ENCODE measurements around the gene SLC22A23.

SLC22A23 gene, protein sequence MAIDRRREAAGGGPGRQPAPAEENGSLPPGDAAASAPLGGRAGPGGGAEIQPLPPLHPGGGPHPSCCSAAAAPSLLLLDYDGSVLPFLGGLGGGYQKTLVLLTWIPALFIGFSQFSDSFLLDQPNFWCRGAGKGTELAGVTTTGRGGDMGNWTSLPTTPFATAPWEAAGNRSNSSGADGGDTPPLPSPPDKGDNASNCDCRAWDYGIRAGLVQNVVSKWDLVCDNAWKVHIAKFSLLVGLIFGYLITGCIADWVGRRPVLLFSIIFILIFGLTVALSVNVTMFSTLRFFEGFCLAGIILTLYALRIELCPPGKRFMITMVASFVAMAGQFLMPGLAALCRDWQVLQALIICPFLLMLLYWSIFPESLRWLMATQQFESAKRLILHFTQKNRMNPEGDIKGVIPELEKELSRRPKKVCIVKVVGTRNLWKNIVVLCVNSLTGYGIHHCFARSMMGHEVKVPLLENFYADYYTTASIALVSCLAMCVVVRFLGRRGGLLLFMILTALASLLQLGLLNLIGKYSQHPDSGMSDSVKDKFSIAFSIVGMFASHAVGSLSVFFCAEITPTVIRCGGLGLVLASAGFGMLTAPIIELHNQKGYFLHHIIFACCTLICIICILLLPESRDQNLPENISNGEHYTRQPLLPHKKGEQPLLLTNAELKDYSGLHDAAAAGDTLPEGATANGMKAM

DNA sequence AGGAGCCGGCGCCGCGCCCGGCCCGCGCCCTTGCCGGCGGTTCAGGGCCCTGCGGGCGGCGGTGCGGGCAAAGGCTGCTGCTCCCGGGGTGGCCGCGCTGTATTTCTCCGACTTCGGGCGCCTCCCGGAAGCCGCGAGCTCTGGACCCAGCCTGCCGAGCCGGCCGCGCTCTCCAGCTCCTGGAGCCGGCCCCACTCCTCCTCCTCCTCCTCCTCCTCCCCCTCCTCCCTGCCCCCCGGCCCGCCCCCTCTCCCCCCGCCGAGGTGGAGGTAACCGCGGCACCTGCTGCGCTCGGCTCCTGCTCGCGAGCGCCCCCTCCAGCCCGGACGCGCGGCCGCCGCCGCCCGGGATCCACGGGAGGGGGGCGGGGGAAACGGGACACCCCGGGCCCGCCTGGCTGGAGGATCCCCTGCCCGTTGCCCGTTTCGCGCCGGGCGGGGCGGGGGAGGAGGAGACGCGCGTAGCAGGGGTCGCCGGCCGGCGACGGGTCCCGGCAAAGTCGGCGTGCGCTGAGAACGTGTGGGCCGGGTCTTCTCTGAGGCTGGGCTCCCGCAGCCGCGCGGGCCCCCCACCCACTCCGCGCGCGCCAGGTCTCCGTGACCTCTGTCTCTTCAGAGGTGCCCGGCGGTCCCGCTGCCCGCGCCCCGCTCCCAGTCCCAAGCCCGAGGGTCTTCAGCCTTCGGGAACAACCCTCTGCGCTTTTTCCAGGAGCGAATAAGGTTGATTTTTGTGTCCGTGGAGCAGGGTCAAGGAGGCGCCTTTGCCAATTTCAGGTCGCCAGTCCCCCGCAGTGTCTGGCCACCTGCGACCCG lies at the start of gene SLC22A23:
TSS of gene SLC22A23 (minus strand) at position 153 of the 812 bp plus-strand sequence. CDS start 491 bp downstream, outside the sequence.
- Mint-ChIP-seq H3K27ac (peak within 1 kb of the TSS; percentile 48), H3K27me3 (peaks cover 22% of the 10 kb centered on the region), H3K4me1 (peaks cover 8% of the 10 kb centered on the region), H3K4me3 (peak within 1 kb of the TSS; percentile 76), H3K9me3 (no peaks in the 10 kb centered on the region), H3K36me3 (no peaks in the 10 kb centered on the region)
- ATAC-seq, result peak; percentile 79

- H3K27ac Mint-ChIP-seq, result no peak overlapping the region
- H3K36me3 Mint-ChIP-seq, result no peaks in the 10 kb centered on the region
- H3K4me1 Mint-ChIP-seq, result no peaks in the 10 kb centered on the region
- H3K27me3 Mint-ChIP-seq, result peaks cover 21% of the 10 kb centered on the region
- no peak for ATAC-seq
- H3K9me3 Mint-ChIP-seq, result no peaks in the 10 kb centered on the region
- H3K4me3 Mint-ChIP-seq, result no peak overlapping the region
Measured at GRCh38 chr6:3506200-3506599, 49.4 kb upstream of the SLC22A23 start.

DNA sequence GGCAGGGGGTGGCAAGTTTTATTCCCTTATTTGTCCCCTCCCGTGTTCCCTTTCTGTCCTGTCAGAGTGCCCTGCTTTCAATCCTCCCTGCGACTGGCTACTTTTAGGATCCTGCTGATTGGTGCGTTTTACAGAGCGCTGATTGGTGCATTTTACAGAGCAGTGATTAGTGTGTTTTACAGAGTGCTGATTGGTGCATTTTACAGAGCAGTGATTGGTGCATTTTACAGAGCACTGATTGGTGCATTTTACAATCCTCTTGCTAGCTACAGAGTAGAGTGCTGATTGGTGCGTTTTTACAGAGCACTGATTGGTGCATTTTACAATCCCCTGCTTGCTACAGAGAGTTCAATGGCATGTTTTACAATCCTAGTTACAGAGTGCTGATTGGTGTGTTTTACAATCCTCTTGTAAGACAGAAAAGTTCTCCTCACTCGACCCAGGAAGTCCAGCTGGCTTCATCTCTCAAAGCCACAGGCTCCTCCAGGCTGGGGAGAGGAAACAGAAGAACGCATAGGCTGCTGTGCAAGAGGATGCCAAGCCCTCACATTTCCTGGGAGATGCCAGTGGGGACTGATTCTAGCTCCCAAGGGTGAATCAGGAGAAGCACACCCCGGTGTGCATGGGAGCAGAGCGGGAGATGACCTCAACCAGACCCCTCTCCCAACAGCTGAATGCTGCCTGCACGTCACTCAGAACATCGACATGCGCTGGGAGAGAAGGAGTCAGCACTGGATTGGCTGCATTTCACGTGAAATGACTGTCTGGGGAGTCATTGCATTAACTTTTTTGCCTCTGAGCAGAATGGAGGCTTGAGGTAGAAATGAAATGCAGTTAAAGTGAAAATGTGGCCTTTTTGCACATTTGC lies 48.3 kb upstream of the SLC22A23 start:
- ATAC-seq, result no peak
- Mint-ChIP-seq H3K4me1 (no peaks in the 10 kb centered on the region), H3K36me3 (no peaks in the 10 kb centered on the region)

DNA sequence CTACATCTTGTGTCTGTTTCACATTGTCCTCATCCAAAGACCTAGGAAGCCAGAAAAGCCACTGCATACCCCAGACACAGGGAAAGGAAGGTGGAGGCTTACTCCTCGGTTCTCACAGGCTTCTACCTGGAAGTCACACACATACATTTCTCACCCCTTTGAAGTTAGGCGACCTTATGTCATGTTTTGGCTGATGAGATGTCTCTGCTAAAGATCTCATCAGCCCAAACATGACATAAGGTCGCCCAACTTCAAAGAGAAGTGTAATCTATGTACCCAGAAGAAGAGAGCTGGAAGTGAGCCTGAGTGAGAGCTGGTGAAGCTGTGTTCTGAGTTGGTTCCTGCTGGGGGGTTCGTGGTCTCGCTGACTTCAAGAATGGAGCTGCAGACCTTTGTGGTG lies 47.5 kb upstream of the SLC22A23 start:
- Mint-ChIP-seq H3K9me3 (no peaks in the 10 kb centered on the region), H3K4me3 (no peak overlapping the region), H3K27me3 (peaks cover 13% of the 10 kb centered on the region), H3K4me1 (no peaks in the 10 kb centered on the region), H3K27ac (no peak overlapping the region), H3K36me3 (no peaks in the 10 kb centered on the region)
- no peak for ATAC-seq

More for the DNA sequence above, 48.3 kb upstream of the SLC22A23 start:
- no peak overlapping the region for H3K27ac Mint-ChIP-seq
- H3K9me3 Mint-ChIP-seq, result no peaks in the 10 kb centered on the region
- no peak overlapping the region for H3K4me3 Mint-ChIP-seq
- peaks cover 13% of the 10 kb centered on the region for H3K27me3 Mint-ChIP-seq

DNA sequence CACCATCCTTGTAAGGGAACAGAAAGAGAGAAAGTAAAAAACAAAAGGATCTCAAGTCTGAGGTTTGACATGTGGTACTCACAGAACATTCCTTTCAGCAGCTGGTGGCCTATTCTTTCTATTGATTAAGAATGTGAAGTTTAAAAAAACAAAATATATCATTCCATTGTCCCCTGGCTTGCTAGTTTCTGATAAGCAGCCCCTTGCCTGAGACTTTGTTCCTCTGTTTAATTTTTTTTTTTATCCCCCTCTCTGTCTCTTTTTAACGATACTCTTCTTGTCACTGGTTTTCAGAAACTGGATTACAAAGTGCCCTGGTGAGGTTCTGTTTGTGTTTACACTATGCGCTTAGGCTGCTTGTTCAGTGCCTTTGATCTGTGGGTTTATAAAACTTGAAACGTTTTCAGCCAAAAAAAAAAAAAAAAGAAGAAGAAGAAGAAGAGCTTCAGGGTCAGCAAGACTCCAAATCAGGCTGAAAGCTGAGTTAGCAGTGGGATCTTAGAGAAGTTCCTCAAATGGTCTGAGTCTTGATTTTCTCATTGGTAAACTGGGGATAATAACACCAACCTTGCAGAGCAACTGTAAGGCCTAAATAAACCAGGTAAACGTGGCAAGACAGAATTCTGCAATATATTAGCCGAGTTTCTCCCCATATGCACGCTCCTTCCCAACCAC lies 45.1 kb upstream of the SLC22A23 start:
- H3K27me3 Mint-ChIP-seq, result peaks cover 20% of the 10 kb centered on the region
- no peak for ATAC-seq

GRCh38 chr6:3500262-3501014 lies 43.6 kb upstream of the SLC22A23 start:
- H3K27me3 Mint-ChIP-seq, result peaks cover 30% of the 10 kb centered on the region

More for the DNA sequence above, 45.1 kb upstream of the SLC22A23 start:
- Mint-ChIP-seq H3K27ac (no peak overlapping the region), H3K36me3 (no peaks in the 10 kb centered on the region), H3K4me1 (no peaks in the 10 kb centered on the region), H3K9me3 (no peaks in the 10 kb centered on the region), H3K4me3 (no peak overlapping the region)

GRCh38 chr6:3499603-3500002 lies 42.8 kb upstream of the SLC22A23 start:
- Mint-ChIP-seq H3K36me3 (no peaks in the 10 kb centered on the region), H3K27me3 (peaks cover 30% of the 10 kb centered on the region), H3K4me3 (no peak overlapping the region), H3K9me3 (no peaks in the 10 kb centered on the region), H3K27ac (no peak overlapping the region), H3K4me1 (no peaks in the 10 kb centered on the region)
- no peak for ATAC-seq

More at GRCh38 chr6:3500262-3501014, 43.6 kb upstream of the SLC22A23 start:
- Mint-ChIP-seq H3K9me3 (no peaks in the 10 kb centered on the region), H3K36me3 (no peaks in the 10 kb centered on the region), H3K27ac (no peak overlapping the region), H3K4me1 (no peaks in the 10 kb centered on the region), H3K4me3 (no peak overlapping the region)
- ATAC-seq, result no peak

DNA sequence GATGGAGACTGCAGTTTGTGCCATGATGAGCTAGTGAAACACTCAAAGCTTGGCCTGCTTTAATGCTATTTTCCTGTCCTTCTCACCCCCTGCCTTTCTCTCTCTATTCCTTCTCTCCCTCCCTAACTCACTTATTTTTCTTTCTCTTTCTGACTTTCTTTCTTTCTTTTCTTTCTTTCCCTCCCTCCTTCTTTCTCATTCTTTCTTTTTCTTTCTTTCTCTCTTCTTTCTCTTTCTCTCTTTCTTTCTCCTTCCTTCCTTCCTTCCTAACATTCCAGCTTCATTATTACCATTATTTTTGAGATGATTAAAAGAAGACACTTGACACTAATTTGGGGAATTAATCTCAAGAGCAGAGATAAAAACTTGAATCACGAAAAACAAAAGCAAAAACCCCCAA lies 39.5 kb upstream of the SLC22A23 start:
- no peaks in the 10 kb centered on the region for H3K36me3 Mint-ChIP-seq
- no peak for ATAC-seq
- no peaks in the 10 kb centered on the region for H3K4me1 Mint-ChIP-seq
- H3K9me3 Mint-ChIP-seq, result no peaks in the 10 kb centered on the region
- peaks cover 42% of the 10 kb centered on the region for H3K27me3 Mint-ChIP-seq
- no peak overlapping the region for H3K27ac Mint-ChIP-seq
- H3K4me3 Mint-ChIP-seq, result no peak overlapping the region

- ATAC-seq, result no peak
- Mint-ChIP-seq H3K27me3 (peaks cover 52% of the 10 kb centered on the region), H3K36me3 (no peaks in the 10 kb centered on the region), H3K9me3 (no peaks in the 10 kb centered on the region), H3K4me3 (no peak overlapping the region), H3K27ac (no peak overlapping the region), H3K4me1 (no peaks in the 10 kb centered on the region)
Measured at GRCh38 chr6:3494391-3495100, 37.7 kb upstream of the SLC22A23 start.

GRCh38 chr6:3490625-3490980 lies 33.8 kb upstream of the SLC22A23 start:
- no peak for ATAC-seq
- peaks cover 55% of the 10 kb centered on the region for H3K27me3 Mint-ChIP-seq
- H3K27ac Mint-ChIP-seq, result no peak overlapping the region
- no peaks in the 10 kb centered on the region for H3K36me3 Mint-ChIP-seq
- no peak overlapping the region for H3K4me3 Mint-ChIP-seq
- H3K4me1 Mint-ChIP-seq, result no peaks in the 10 kb centered on the region
- peaks cover 2% of the 10 kb centered on the region for H3K9me3 Mint-ChIP-seq

DNA sequence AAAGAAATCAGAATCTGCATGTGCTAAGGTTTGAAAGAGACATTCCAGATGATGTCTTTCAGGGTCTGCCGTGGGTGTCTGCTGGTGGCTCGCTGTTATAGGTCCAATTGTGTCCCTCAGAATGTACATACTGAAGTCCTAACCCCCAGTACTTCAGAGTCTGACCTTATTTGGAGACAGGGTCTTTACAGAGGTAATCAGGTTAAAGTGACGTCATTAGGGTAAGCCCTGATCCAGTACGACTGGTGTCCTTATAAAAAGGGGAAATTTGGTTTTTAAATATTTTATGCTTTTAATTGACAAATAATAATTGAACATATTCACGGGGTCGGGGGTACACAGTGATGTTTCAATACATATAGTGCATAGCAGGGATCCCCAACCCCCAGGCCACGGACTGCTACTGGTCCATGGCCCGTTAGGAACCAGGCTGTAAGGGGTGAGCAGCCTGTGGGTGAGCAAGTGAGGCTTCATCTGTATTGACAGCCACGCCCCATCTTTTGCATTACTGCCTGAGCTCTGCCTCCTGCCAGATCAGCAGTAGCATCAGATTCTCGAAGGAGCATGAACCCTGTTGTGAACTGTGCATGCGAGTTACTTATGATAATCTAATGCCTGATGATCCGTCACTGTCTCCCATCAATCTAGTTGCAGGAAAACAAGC lies 33.2 kb upstream of the SLC22A23 start:
- no peak for ATAC-seq
- Mint-ChIP-seq H3K27ac (no peak overlapping the region), H3K4me1 (no peaks in the 10 kb centered on the region), H3K4me3 (no peak overlapping the region), H3K9me3 (peaks cover 2% of the 10 kb centered on the region), H3K36me3 (no peaks in the 10 kb centered on the region), H3K27me3 (peaks cover 55% of the 10 kb centered on the region)

- ATAC-seq, result no peak
- peaks cover 55% of the 10 kb centered on the region for H3K27me3 Mint-ChIP-seq
- H3K4me1 Mint-ChIP-seq, result no peaks in the 10 kb centered on the region
- H3K9me3 Mint-ChIP-seq, result peaks cover 2% of the 10 kb centered on the region
- H3K27ac Mint-ChIP-seq, result no peak overlapping the region
- no peaks in the 10 kb centered on the region for H3K36me3 Mint-ChIP-seq
- H3K4me3 Mint-ChIP-seq, result no peak overlapping the region
Measured at GRCh38 chr6:3489027-3489757, 32.3 kb upstream of the SLC22A23 start.

All from stimulated activated memory B cell treated with anti-CD40 and anti-IgM and Interleukin-4, amounts not matched to agents 10 μg/mL and 1 μg/mL and 100 μg/mL, for 72 hours (primary cell).